Esophagus muscularis mucosa (tissue), 4 donors: ENCODE measurements around the gene TCERG1L. TPM values are rescaled to one million over a fixed set of nuclear protein-coding genes. Genes with fewer than 3 reads are reported as not detected.
A peak's percentile ranks its signal among the peaks of the same experiment; 100 is the strongest.

ENCODE experiments used
- DNase-seq: peaks from one replicate; pipeline ENCODE4 v3.0.0-alpha.2; 2017; ENCODE audit errors: extremely low spot score
- H3K27ac ChIP-seq, 4 donors: fragments of 200-600 bp; sonication (generic); replicated peaks in 1 of 4; 1 replicate in 3 of 4; 2 replicates in 1 of 4; pipeline ENCODE4 v1.5.1; 2016 to 2019; ENCODE audit warnings: mild to moderate bottlenecking in 1 of 4
- H3K27me3 ChIP-seq, 4 donors: fragments of 200-600 bp; sonication (generic); one replicate each; pipeline versions ENCODE4 v1.5.1 to v1.6.0; 2016 to 2019
- H3K36me3 ChIP-seq, 4 donors: fragments of 200-600 bp; sonication (generic); one replicate each; pipeline ENCODE4 v1.5.1; 2016 to 2019
- H3K4me1 ChIP-seq, 4 donors: fragments of 200-600 bp; sonication (generic); one replicate each; pipeline ENCODE4 v1.5.1; 2016 to 2019
- H3K4me3 ChIP-seq, 4 donors: fragments of 200-600 bp; sonication (generic); 1 replicate in 2 of 4; 2 replicates in 2 of 4; pipeline ENCODE4 v1.5.1; 2016 to 2019; ENCODE audit warnings: mild to moderate bottlenecking in 4 of 4, moderate library complexity in 1 of 4
- H3K9me3 ChIP-seq, 4 donors: fragments of 200-600 bp; sonication (generic); 1 replicate in 3 of 4; 2 replicates in 1 of 4; pipeline ENCODE4 v1.5.1; 2016 to 2019
- CTCF ChIP-seq, 3 experiments: fragments of 200-600 bp in 2 of 3; fragments of 450-650 bp in 1 of 3; sonication (generic) in 2 of 3; IDR thresholded peaks; one replicate each; pipeline ENCODE4 v1.5.1; 2017 to 2019; ENCODE audit warnings: antibody characterized with exemption in 3 of 3, mild to moderate bottlenecking in 2 of 3, moderate library complexity in 1 of 3
- EP300 ChIP-seq: sonication (generic); formaldehyde crosslinking; IDR thresholded peaks from one replicate; pipeline ENCODE4 v1.6.1; 2017; ENCODE audit warnings: antibody characterized with exemption
- POLR2A ChIP-seq: fragments of 450-650 bp; IDR thresholded peaks from one replicate; pipeline ENCODE4 v1.6.1; 2017; ENCODE audit warnings: antibody characterized with exemption, moderate library complexity, mild to moderate bottlenecking, low read depth
- POLR2AphosphoS5 ChIP-seq, 2 donors: sonication (generic); formaldehyde crosslinking; IDR thresholded peaks; one replicate each; pipeline ENCODE4 v1.6.1; 2017; ENCODE audit warnings: antibody characterized with exemption in 2 of 2
- WGBS: methylation state at CpG from one replicate; pipeline ENCODE4 v1.1.5; 2018; 5-methylcytosine and 5-hydroxymethylcytosine counted together
- intact Hi-C: fragments of 100-400 bp; cut with DNase I; formaldehyde crosslinking; loops from one replicate; pipeline ENCODE4 v1.15.1; 2023
- total RNA-seq, 4 donors: library from RNA; depleted of rRNA; stranded (reverse); fragments of >200 nt; gene quantifications; one replicate each; pipeline versions ENCODE4 v1.1.0 to v1.2.1, GENCODE V29; 2016

TCERG1L gene
- total RNA-seq, 4 donors from 2014 or later: not detected

- DNase-seq: peak; percentile 57
- intact Hi-C loops: no loop called here
- H3K36me3 ChIP-seq: no peaks in the 10 kb centered on the region
- H3K9me3 ChIP-seq: peaks cover 0 to 4% (median 0%) of the 10 kb centered on the region in 4 donors
- H3K27me3 ChIP-seq: peaks cover 0 to 52% (median 0%) of the 10 kb centered on the region in 4 donors
- TF ChIP-seq POLR2AphosphoS5 (IDR thresholded peaks at IDR 0.05) (no peak), POLR2A (no peak), CTCF (IDR thresholded peaks at IDR 0.05) (no peak), EP300 (no peak)
- no peak overlapping the region for H3K27ac ChIP-seq
- 83% methylated on average over 8 of the region's 8 CpGs for WGBS
- no peaks in the 10 kb centered on the region for H3K4me1 ChIP-seq
- no peak overlapping the region for H3K4me3 ChIP-seq
Measured at GRCh38 chr10:131355056-131355455, 43.5 kb upstream of the TCERG1L start.

- no peaks in the 10 kb centered on the region for H3K4me1 ChIP-seq
- TF ChIP-seq EP300: no peak
- no peak for TF ChIP-seq CTCF (IDR thresholded peaks at IDR 0.05)
- TF ChIP-seq POLR2A: no peak
- no peak for TF ChIP-seq POLR2AphosphoS5 (IDR thresholded peaks at IDR 0.05)
- no peak overlapping the region for H3K27ac ChIP-seq
- no peaks in the 10 kb centered on the region for H3K9me3 ChIP-seq
- intact Hi-C loops: no loop called here
- peak; percentile 80 for DNase-seq
- 47% methylated on average over 9 of the region's 9 CpGs for WGBS
- peaks cover 0 to 59% (median 0%) of the 10 kb centered on the region in 4 donors for H3K27me3 ChIP-seq
- H3K36me3 ChIP-seq: no peaks in the 10 kb centered on the region
- no peak overlapping the region for H3K4me3 ChIP-seq
Measured at GRCh38 chr10:131354380-131354779, 42.9 kb upstream of the TCERG1L start.

GRCh38 chr10:131352765-131353290 is 41.3 kb upstream of the TCERG1L start:
- TF ChIP-seq CTCF (IDR thresholded peaks at IDR 0.05) (no peak), POLR2A (no peak), POLR2AphosphoS5 (IDR thresholded peaks at IDR 0.05) (no peak), EP300 (no peak)
- peak; percentile 86 for DNase-seq
- intact Hi-C loops: no loop called here
- Histone ChIP-seq H3K4me3 (no peak overlapping the region), H3K27me3 (peaks cover 0 to 64% (median 0%) of the 10 kb centered on the region in 4 donors), H3K4me1 (no peaks in the 10 kb centered on the region), H3K36me3 (no peaks in the 10 kb centered on the region), H3K27ac (no peak overlapping the region), H3K9me3 (no peaks in the 10 kb centered on the region)
- WGBS: 96% methylated on average over 4 of the region's 7 CpGs

- no peak overlapping the region for H3K27ac ChIP-seq
- 79% methylated on average over 10 of the region's 10 CpGs for WGBS
- TF ChIP-seq EP300 (no peak), POLR2AphosphoS5 (IDR thresholded peaks at IDR 0.05) (no peak), POLR2A (no peak), CTCF (IDR thresholded peaks at IDR 0.05) (no peak)
- peak; percentile 34 for DNase-seq
- H3K36me3 ChIP-seq: no peaks in the 10 kb centered on the region
- intact Hi-C loops: no loop called here
- no peak overlapping the region for H3K4me3 ChIP-seq
- no peaks in the 10 kb centered on the region for H3K4me1 ChIP-seq
- peaks cover 0 to 54% (median 0%) of the 10 kb centered on the region in 4 donors for H3K27me3 ChIP-seq
- no peaks in the 10 kb centered on the region for H3K9me3 ChIP-seq
Measured at GRCh38 chr10:131350660-131351059, 39.1 kb upstream of the TCERG1L start.

- WGBS: 54% methylated on average over 5 of the region's 5 CpGs
- Histone ChIP-seq H3K36me3 (no peaks in the 10 kb centered on the region), H3K9me3 (no peaks in the 10 kb centered on the region), H3K27ac (no peak overlapping the region), H3K4me3 (no peak overlapping the region), H3K27me3 (peaks cover 0 to 53% (median 0%) of the 10 kb centered on the region in 4 donors), H3K4me1 (no peaks in the 10 kb centered on the region)
- DNase-seq: peak; percentile 83
- intact Hi-C loops: no loop called here
- no peak for TF ChIP-seq POLR2A
- no peak for TF ChIP-seq EP300
- TF ChIP-seq CTCF (IDR thresholded peaks at IDR 0.05): no peak
- TF ChIP-seq POLR2AphosphoS5 (IDR thresholded peaks at IDR 0.05): no peak
Measured at GRCh38 chr10:131350245-131350644, 38.7 kb upstream of the TCERG1L start.
